Stomach (tissue), 9 donors: ENCODE measurements around the gene KLHL15. TPM values are rescaled to one million over a fixed set of nuclear protein-coding genes. Genes with fewer than 3 reads are reported as not detected.
A peak's percentile ranks its signal among the peaks of the same experiment; 100 is the strongest.
"Not testable (repeated sequence)": the region's sequence is repeated elsewhere in the genome, so short reads cannot be mapped to it uniquely, and the experiment has no call there.

ENCODE experiments used
- DNase-seq, 2 donors: peaks; one replicate each; pipeline versions ENCODE4 v3.0.0 to v3.0.0-alpha.2; 2013 to 2019
- H3K27ac ChIP-seq, 5 donors: fragments of 200-600 bp in 4 of 5; sonication (generic) in 4 of 5; one replicate each; pipeline ENCODE4 v1.5.1; 2013 to 2019; ENCODE audit warnings: mild to moderate bottlenecking in 1 of 5, moderate library complexity in 1 of 5
- H3K27me3 ChIP-seq, 3 donors: fragments of 200-600 bp; sonication (generic); one replicate each; pipeline ENCODE4 v1.5.1; 2017 to 2019; ENCODE audit warnings: mixed run types in 1 of 3
- H3K36me3 ChIP-seq, 4 donors: fragments of 200-600 bp; sonication (generic); 1 replicate in 3 of 4; 2 replicates in 1 of 4; pipeline ENCODE4 v1.5.1; 2016 to 2019
- H3K4me1 ChIP-seq, 4 donors: fragments of 200-600 bp; sonication (generic); one replicate each; pipeline ENCODE4 v1.5.1; 2016 to 2019
- H3K4me3 ChIP-seq, 4 donors: fragments of 200-600 bp; sonication (generic) in 3 of 4; one replicate each; pipeline ENCODE4 v1.5.1; 2016 to 2019; ENCODE audit warnings: mild to moderate bottlenecking in 1 of 4
- H3K9me3 ChIP-seq, 4 donors: fragments of 200-600 bp; sonication (generic); one replicate each; pipeline ENCODE4 v1.5.1; 2016 to 2019
- EP300 ChIP-seq: sonication (generic); formaldehyde crosslinking; IDR thresholded peaks from one replicate; pipeline ENCODE4 v1.6.1; 2017; ENCODE audit warnings: antibody characterized with exemption
- POLR2A ChIP-seq, 4 donors: fragments of 450-650 bp; IDR thresholded peaks; one replicate each; pipeline ENCODE4 v1.6.1; 2016; ENCODE audit warnings: antibody characterized with exemption in 4 of 4, control low read depth in 2 of 4, mild to moderate bottlenecking in 1 of 4, moderate library complexity in 1 of 4
- POLR2AphosphoS5 ChIP-seq, 3 donors: sonication (generic); formaldehyde crosslinking; IDR thresholded peaks; one replicate each; pipeline ENCODE4 v1.6.1; 2016; ENCODE audit warnings: antibody characterized with exemption in 3 of 3
- WGBS, 5 donors: extraction: QIAGEN DNeasy Blood & Tissue Kit in 3 of 5; methylation state at CpG; one replicate each; pipeline versions ENCODE4 v1.1.5 to v1.1.7; 2013 to 2018; 5-methylcytosine and 5-hydroxymethylcytosine counted together
- intact Hi-C: fragments of 100-400 bp; cut with DNase I; formaldehyde crosslinking; loops from one replicate; pipeline ENCODE4 v1.15.1; 2023; ENCODE audit warnings: low total_unique reads
- polyA plus RNA-seq, 3 donors: library from polyadenylated mRNA; stranded (reverse); fragments of 200-250 nt; gene quantifications; one replicate each; pipeline ENCODE4 v1.2.3, GENCODE V29; 2013
- total RNA-seq, 5 donors: library from RNA; depleted of rRNA; stranded (reverse); fragments of >200 nt; gene quantifications; one replicate each; pipeline versions ENCODE4 v1.1.0 to v1.2.3, GENCODE V29; 2014 to 2016
- TF ChIP-seq, protein P1 (sequence below), 7 experiments: fragments of 450-650 bp in 4 of 7; fragments of 200-600 bp in 3 of 7; sonication (generic) in 3 of 7; IDR thresholded peaks; one replicate each; pipeline ENCODE4 v1.5.1; 2016 to 2019; ENCODE audit warnings: antibody characterized with exemption in 7 of 7, control low read depth in 2 of 7, mild to moderate bottlenecking in 1 of 7
- donor health status: healthy with polysubstance abuse.
- donor health status: Bipolar disorder and iron deficiency.
- donor health status: healthy.

Gene KLHL15
- total and polyA plus RNA-seq, 8 donors, result 1.1 to 41.3 (median 3.0) TPM

DNA sequence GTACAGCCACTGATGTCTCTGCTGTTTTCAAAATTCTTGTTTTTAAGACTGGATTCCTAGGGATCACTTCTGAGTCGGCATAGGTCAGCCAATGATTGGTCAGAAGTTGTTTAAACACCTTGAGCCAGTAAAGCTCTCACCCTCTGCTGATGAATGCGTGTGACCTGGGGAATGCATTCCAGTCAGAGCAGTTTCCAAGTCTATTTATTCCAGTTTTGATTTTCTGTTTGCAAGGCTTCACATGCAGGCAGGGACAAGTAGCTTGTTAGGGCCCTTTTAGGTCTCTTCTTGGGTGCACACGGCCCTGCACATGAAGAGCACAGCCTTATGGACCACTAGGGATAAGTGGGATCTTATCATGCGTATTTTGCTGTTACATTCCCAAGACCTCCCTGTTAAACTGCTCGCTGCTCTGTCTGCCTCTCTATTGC, 47.0 kb downstream of the KLHL15 start:
- no peak for TF ChIP-seq EP300
- TF ChIP-seq, protein P1, sequence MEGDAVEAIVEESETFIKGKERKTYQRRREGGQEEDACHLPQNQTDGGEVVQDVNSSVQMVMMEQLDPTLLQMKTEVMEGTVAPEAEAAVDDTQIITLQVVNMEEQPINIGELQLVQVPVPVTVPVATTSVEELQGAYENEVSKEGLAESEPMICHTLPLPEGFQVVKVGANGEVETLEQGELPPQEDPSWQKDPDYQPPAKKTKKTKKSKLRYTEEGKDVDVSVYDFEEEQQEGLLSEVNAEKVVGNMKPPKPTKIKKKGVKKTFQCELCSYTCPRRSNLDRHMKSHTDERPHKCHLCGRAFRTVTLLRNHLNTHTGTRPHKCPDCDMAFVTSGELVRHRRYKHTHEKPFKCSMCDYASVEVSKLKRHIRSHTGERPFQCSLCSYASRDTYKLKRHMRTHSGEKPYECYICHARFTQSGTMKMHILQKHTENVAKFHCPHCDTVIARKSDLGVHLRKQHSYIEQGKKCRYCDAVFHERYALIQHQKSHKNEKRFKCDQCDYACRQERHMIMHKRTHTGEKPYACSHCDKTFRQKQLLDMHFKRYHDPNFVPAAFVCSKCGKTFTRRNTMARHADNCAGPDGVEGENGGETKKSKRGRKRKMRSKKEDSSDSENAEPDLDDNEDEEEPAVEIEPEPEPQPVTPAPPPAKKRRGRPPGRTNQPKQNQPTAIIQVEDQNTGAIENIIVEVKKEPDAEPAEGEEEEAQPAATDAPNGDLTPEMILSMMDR (IDR thresholded peaks at IDR 0.05), result no peak
- no peak for TF ChIP-seq POLR2A (IDR thresholded peaks at IDR 0.05)
- no peak for TF ChIP-seq POLR2AphosphoS5 (IDR thresholded peaks at IDR 0.05)
- Histone ChIP-seq H3K27me3 (no peaks in the 10 kb centered on the region), H3K4me1 (peaks cover 0 to 5% (median 0%) of the 10 kb centered on the region in 4 donors), H3K27ac (peak overlapping the region in 2 of 5 donors; percentile 35 to 57), H3K4me3 (no peak overlapping the region), H3K36me3 (no peaks in the 10 kb centered on the region), H3K9me3 (no peaks in the 10 kb centered on the region)
- 32 to 45% (median 45%) methylated on average over 5 of the region's 5 CpGs for WGBS, 5 donors
- peak in 1 of 2 donors; percentile 41 for DNase-seq
- intact Hi-C loops, result no loop called here

DNA sequence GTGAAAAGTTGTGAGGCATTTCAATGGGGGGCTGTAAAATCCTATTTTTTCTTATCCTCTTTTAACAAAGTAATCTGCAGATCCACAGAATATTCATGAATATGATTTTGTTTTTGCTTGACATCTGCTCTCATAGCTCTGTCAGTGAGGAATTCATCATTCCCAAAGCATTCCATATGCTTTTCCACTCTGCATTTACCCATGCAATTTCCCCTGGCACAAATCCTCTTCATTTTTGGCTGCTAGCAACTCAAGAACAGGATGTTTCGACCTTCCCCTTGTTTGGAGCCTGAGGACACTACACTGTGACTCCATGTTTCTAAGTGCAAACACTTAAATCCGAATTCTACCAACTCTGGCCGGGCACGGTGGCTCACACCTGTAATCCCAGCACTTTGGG, 48.5 kb downstream of the KLHL15 start:
- H3K36me3 ChIP-seq, result no peaks in the 10 kb centered on the region
- H3K4me3 ChIP-seq, result no peak overlapping the region
- peaks cover 0 to 5% (median 0%) of the 10 kb centered on the region in 4 donors for H3K4me1 ChIP-seq
- no peak for DNase-seq
- no peak overlapping the region for H3K27ac ChIP-seq
- H3K9me3 ChIP-seq, result no peaks in the 10 kb centered on the region
- TF ChIP-seq EP300 (no peak), POLR2A (IDR thresholded peaks at IDR 0.05) (no peak), POLR2AphosphoS5 (IDR thresholded peaks at IDR 0.05) (no peak)
- TF ChIP-seq, protein P1 (IDR thresholded peaks at IDR 0.05), result no peak
- no peaks in the 10 kb centered on the region for H3K27me3 ChIP-seq
- intact Hi-C loops, result no loop called here
- WGBS, 5 donors, result 65 to 88% (median 80%) methylated on average over 4 of the region's 4 CpGs

DNA sequence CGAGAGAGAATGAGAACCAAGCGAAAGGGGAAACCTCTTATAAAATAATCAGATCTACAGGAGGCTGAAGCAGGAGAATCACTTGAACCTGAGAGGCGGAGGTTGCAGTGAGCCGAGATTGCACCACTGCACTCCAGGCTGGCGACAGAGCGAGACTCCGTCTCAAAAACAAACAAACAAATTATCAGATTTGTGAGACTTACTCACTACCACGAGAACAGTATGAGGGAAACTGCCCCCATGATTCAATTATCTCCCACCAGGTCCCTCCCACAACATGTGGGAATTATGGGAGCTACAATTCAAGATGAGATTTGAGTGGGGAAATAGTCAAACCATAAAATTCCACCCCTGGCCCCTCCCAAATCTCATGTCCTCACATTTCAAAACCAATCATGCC, 61.4 kb downstream of the KLHL15 start:
- WGBS, 5 donors, result 83 to 93% (median 87%) methylated on average over 5 to 8 of the region's 8 CpGs
- Histone ChIP-seq H3K9me3 (peaks cover 0 to 15% (median 0%) of the 10 kb centered on the region in 4 donors), H3K27me3 (peaks cover 0 to 17% (median 0%) of the 10 kb centered on the region in 3 donors)
- intact Hi-C loops, DNase-seq, H3K4me3 ChIP-seq, H3K27ac ChIP-seq, H3K4me1 ChIP-seq, H3K36me3 ChIP-seq: not testable (repeated sequence)

DNA sequence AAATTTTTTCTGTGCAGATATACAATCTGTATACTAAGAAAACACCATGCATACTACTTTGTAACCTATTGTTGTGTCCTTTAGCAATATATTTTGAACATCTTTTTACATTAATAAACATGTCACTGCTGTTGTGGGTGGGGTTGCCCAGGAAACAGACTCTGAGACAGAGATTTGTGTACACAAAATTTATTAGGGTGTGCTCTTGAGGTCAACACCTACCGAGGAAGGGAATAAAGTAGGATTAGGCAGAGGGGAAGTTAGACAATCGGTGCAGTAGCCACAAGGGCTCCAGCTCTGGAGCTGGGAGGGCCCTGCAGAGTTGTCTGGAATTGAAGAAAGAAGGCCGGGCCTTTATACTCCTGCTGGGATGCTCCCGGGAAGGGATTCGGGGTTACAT, 62.8 kb downstream of the KLHL15 start:
- Histone ChIP-seq H3K36me3 (no peaks in the 10 kb centered on the region), H3K27ac (no peak overlapping the region), H3K9me3 (peaks cover 0 to 15% (median 0%) of the 10 kb centered on the region in 4 donors), H3K4me3 (no peak overlapping the region), H3K27me3 (peaks cover 0 to 12% (median 0%) of the 10 kb centered on the region in 3 donors), H3K4me1 (no peaks in the 10 kb centered on the region)
- DNase-seq, result no peak
- WGBS, 5 donors, result 45 to 75% (median 56%) methylated on average over 5 of the region's 5 CpGs
- intact Hi-C loops, result no loop called here
- TF ChIP-seq EP300 (no peak), POLR2AphosphoS5 (IDR thresholded peaks at IDR 0.05) (no peak), POLR2A (IDR thresholded peaks at IDR 0.05) (no peak)
- TF ChIP-seq, protein P1 (IDR thresholded peaks at IDR 0.05), result no peak

DNA sequence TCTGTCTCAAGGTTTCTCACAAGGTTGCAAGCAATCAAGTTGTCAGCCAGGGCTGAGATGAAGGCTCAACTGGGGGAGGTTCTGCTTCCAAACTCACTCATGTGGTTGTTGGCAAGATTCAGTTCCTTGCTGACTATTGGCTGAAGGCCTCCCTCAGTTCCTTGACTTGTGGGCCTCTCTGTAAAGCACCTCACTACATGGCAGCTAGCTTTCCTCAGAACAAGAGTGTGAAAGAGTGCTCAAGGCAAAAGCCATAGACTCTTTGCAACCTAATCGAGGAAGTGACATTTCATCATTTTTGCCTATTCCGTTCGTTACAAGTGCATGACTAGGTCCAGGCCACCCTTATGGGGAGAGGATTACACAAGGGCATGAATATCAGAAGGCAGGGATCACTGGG, 67.2 kb downstream of the KLHL15 start:
- H3K4me1 ChIP-seq, result no peaks in the 10 kb centered on the region
- TF ChIP-seq POLR2AphosphoS5 (IDR thresholded peaks at IDR 0.05) (no peak), EP300 (no peak), POLR2A (IDR thresholded peaks at IDR 0.05) (no peak)
- TF ChIP-seq, protein P1 (IDR thresholded peaks at IDR 0.05), result no peak
- intact Hi-C loops, result no loop called here
- peaks cover 0 to 15% (median 0%) of the 10 kb centered on the region in 4 donors for H3K9me3 ChIP-seq
- H3K36me3 ChIP-seq, result no peaks in the 10 kb centered on the region
- no peak overlapping the region for H3K27ac ChIP-seq
- DNase-seq, result peak in 1 of 2 donors; percentile 12
- no peak overlapping the region for H3K4me3 ChIP-seq
- peaks cover 0 to 4% (median 0%) of the 10 kb centered on the region in 3 donors for H3K27me3 ChIP-seq
- 69 to 92% (median 83%) methylated on average over 3 of the region's 3 CpGs for WGBS, 5 donors
